HepG2 (cell line): ENCODE measurements around the gene LRRN2. TPM values are rescaled to one million over a fixed set of nuclear protein-coding genes. Genes with fewer than 3 reads are reported as not detected.
"Not testable (repeated sequence)": the region's sequence is repeated elsewhere in the genome, so short reads cannot be mapped to it uniquely, and the experiment has no call there.

Source experiments
- ATAC-seq: fragments of 200-7000 bp; cut with Tn5 transposase; 3 replicates; pipeline ENCODE4 v1.9.1; 2020; ENCODE audit warnings: mild to moderate bottlenecking, moderate library complexity
- BruUV-seq: library from RNA; stranded (reverse); fragments of 400-500 nt; replicated peaks from 2 replicates; lab custom pipeline; 2021; lab: Mats Ljungman, UMichigan
- CTCF ChIA-PET: fragments of 300-600 bp; formaldehyde crosslinking; extraction: SDS; loops from one replicate; lab custom pipeline; 2021; ENCODE audit warnings: low total read pairs, inconsistent platforms, low intra/inter-chr PET ratio; lab: Yijun Ruan, JAX
- POLR2A ChIA-PET: fragments of 350-600 bp; sonication (Branson Sonifier 250); formaldehyde crosslinking; loops from one replicate; lab custom pipeline; 2020; ENCODE audit warnings: antibody characterized with exemption, inconsistent platforms; lab: Yijun Ruan, JAX
- DNase-seq: peaks from one replicate; pipeline ENCODE4 v3.0.0-alpha.2; 2015; ENCODE audit warnings: low spot score
- FAIRE-seq: peaks from 3 replicates; lab custom pipeline; 2011; peaks lifted over from hg19 to GRCh38; lab: Jason Lieb, UNC
- H2AFZ ChIP-seq: one replicate; pipeline ENCODE4 v1.6.1; 2011; ENCODE audit warnings: low read length, inconsistent platforms
- H3K27ac ChIP-seq: fragments of 300-600 bp; 3 replicates; pipeline ENCODE4 v1.8.0; 2011; ENCODE audit warnings: mixed run types, mild to moderate bottlenecking, mixed read lengths, low read length, inconsistent platforms; ENCODE audit not compliant: insufficient read depth; ENCODE audit errors: extremely low read length
- H3K27me3 ChIP-seq, 2 experiments: fragments of 200-600 bp in 1 of 2; 2 replicates in 1 of 2; 3 replicates in 1 of 2; pipeline versions ENCODE4 v1.6.0 to v1.8.0; 2011; ENCODE audit warnings: low read length in 2 of 2, mild to moderate bottlenecking in 2 of 2, moderate library complexity in 2 of 2, inconsistent platforms in 1 of 2; ENCODE audit not compliant: insufficient read depth in 2 of 2, control insufficient read depth in 1 of 2
- H3K36me3 ChIP-seq, 2 experiments: fragments of 200-600 bp in 1 of 2; replicated peaks in 1 of 2; 2 replicates in 1 of 2; 3 replicates in 1 of 2; pipeline versions ENCODE4 v1.5.1 to v1.8.0; 2011; ENCODE audit warnings: low read length in 2 of 2, inconsistent platforms in 1 of 2; ENCODE audit not compliant: insufficient read depth in 2 of 2, control insufficient read depth in 1 of 2
- H3K4me1 ChIP-seq: 2 replicates; pipeline ENCODE4 v1.5.1; 2012; ENCODE audit warnings: low read length, inconsistent platforms; ENCODE audit not compliant: insufficient read depth
- H3K4me2 ChIP-seq: 2 replicates; pipeline ENCODE4 v1.6.0; 2011; ENCODE audit warnings: low read depth, low read length, inconsistent platforms
- H3K4me3 ChIP-seq, 3 experiments: fragments of 200-600 bp in 1 of 3; sonication (generic), shearing (Covaris generic) in 1 of 3; replicated peaks in 1 of 3; 2 replicates each; pipeline ENCODE4 v1.5.1; 2011 to 2016; ENCODE audit warnings: low read length in 3 of 3, inconsistent platforms in 2 of 3, low read depth in 2 of 3, mild to moderate bottlenecking in 2 of 3, control low read depth in 1 of 3, mixed read lengths in 1 of 3; ENCODE audit not compliant: insufficient read depth in 1 of 3
- H3K79me2 ChIP-seq: one replicate; pipeline ENCODE4 v1.6.1; 2011; ENCODE audit warnings: low read length, inconsistent platforms; ENCODE audit not compliant: insufficient read depth
- H3K9ac ChIP-seq: 2 replicates; pipeline ENCODE4 v1.6.0; 2011; ENCODE audit warnings: mild to moderate bottlenecking, low read depth, low read length, inconsistent platforms; ENCODE audit not compliant: insufficient read depth
- H3K9me3 ChIP-seq: 2 replicates; pipeline ENCODE4 v1.5.1; 2012; ENCODE audit warnings: mild to moderate bottlenecking, low read length
- H4K20me1 ChIP-seq: 2 replicates; pipeline ENCODE4 v1.6.0; 2011; ENCODE audit warnings: inconsistent platforms, mild to moderate bottlenecking, low read length, moderate library complexity; ENCODE audit not compliant: insufficient read depth
- AKAP8 ChIP-seq: sonication (generic); formaldehyde crosslinking; IDR thresholded peaks from 2 replicates; pipeline ENCODE4 v1.5.1; 2020; ENCODE audit warnings: mild to moderate bottlenecking, missing genetic modification reagents
- FOXK2 ChIP-seq: fragments of 450-650 bp; IDR thresholded peaks from 2 replicates; pipeline ENCODE4 v1.6.1; 2016
- KLF13 ChIP-seq: sonication (generic); formaldehyde crosslinking; IDR thresholded peaks from 2 replicates; pipeline ENCODE4 v1.4.0; 2020; ENCODE audit warnings: mild to moderate bottlenecking, missing genetic modification reagents
- LRRFIP1 ChIP-seq: sonication (generic); formaldehyde crosslinking; conservative IDR thresholded peaks from 2 replicates; pipeline ENCODE4 v1.4.0; 2020; ENCODE audit warnings: missing genetic modification reagents
- MNT ChIP-seq: fragments of 450-650 bp; IDR thresholded peaks from 2 replicates; pipeline ENCODE4 v1.6.1; 2016
- NFE2L2 ChIP-seq: fragments of 150-350 bp; IDR thresholded peaks from 2 replicates; pipeline ENCODE4 v1.6.1; 2014; ENCODE audit warnings: low read length
- PAF1 ChIP-seq: IDR thresholded peaks from 2 replicates; pipeline ENCODE4 v1.6.1; 2016; ENCODE audit warnings: missing genetic modification reagents, missing compliant biosample characterization
- RARA ChIP-seq: IDR thresholded peaks from 2 replicates; pipeline ENCODE4 v1.6.1; 2016; ENCODE audit warnings: missing genetic modification reagents, missing compliant biosample characterization
- SP2 ChIP-seq: sonication (generic); formaldehyde crosslinking; IDR thresholded peaks from 2 replicates; pipeline ENCODE4 v1.5.1; 2020; ENCODE audit warnings: mild to moderate bottlenecking, missing genetic modification reagents
- ZNF432 ChIP-seq: sonication (generic); formaldehyde crosslinking; IDR thresholded peaks from 2 replicates; pipeline ENCODE4 v1.5.0; 2020; ENCODE audit warnings: missing genetic modification reagents, mild to moderate bottlenecking, borderline replicate concordance
- ZNF629 ChIP-seq: sonication (generic); formaldehyde crosslinking; conservative IDR thresholded peaks from 2 replicates; pipeline ENCODE4 v1.5.0; 2020; ENCODE audit warnings: missing genetic modification reagents
- WGBS: methylation state at CpG from one replicate; pipeline ENCODE4 v1.1.6; 2017; ENCODE audit warnings: low lambda C conversion rate; 5-methylcytosine and 5-hydroxymethylcytosine counted together
- in situ Hi-C: cut with HindIII; loops from 2 replicates; pipeline ENCODE4 v1.10.0; 2017; ENCODE audit warnings: low pct_unique_long_range_greater_than_20kb; ENCODE audit not compliant: extremely low pct_ligation_motif_present
- intact Hi-C: fragments of 100-400 bp; cut with micrococcal nuclease; formaldehyde crosslinking; loops from one replicate; pipeline ENCODE4 v1.10.0; 2022; ENCODE audit not compliant: unreplicated experiment
- polyA plus RNA-seq, 8 experiments: library from polyadenylated mRNA; depleted of rRNA in 3 of 8; stranded (reverse) in 7 of 8; unstranded in 1 of 8; fragments of >200 nt; fragmentation: Illumina TruSeq in 4 of 8; extraction: Trizol in 4 of 8; gene quantifications; 2 replicates each; pipeline versions ENCODE4 v1.2.1 to v1.2.3, GENCODE V29; 2011 to 2016; ENCODE audit warnings: low read depth in 4 of 8, missing spikeins in 1 of 8, mixed read lengths in 1 of 8; ENCODE audit not compliant: insufficient read depth in 1 of 8
- total RNA-seq, 5 experiments: library from RNA; depleted of rRNA; stranded (reverse); fragments of >200 nt; fragmentation: Illumina TruSeq; extraction: Trizol; gene quantifications; 2 replicates each; pipeline ENCODE4 v1.2.3, GENCODE V29; 2016; ENCODE audit warnings: low read depth in 1 of 5

LRRN2 gene
- total and polyA plus RNA-seq, 2 of the 13 experiments (the other 11 are each of a cell fraction or from before 2014, with no cell fraction given) = not detected

- TF ChIP-seq LRRFIP1 (CRISPR knock-in tag) = no peak
- no peak for TF ChIP-seq RARA (CRISPR knock-in tag)
- TF ChIP-seq SP2 = no peak
- TF ChIP-seq KLF13 (CRISPR knock-in tag) = no peak
- TF ChIP-seq PAF1 = no peak
- no peak for TF ChIP-seq FOXK2
- TF ChIP-seq ZNF629 = no peak
- no peak for TF ChIP-seq AKAP8 (CRISPR knock-in tag)
- TF ChIP-seq ZNF432 = no peak
Observed at GRCh38 chr1:204692325-204692840, 6.8 kb upstream of the LRRN2 start (continued).

GRCh38 chr1:204691328-204691730, 5.8 kb upstream of the LRRN2 start:
- H2AFZ ChIP-seq, CTCF ChIA-PET, FAIRE-seq, ATAC-seq, BruUV-seq, H3K4me1 ChIP-seq, H4K20me1 ChIP-seq, H3K9ac ChIP-seq, POLR2A ChIA-PET, DNase-seq, H3K4me2 ChIP-seq, H3K9me3 ChIP-seq, H3K36me3 ChIP-seq, in situ Hi-C loops, H3K4me3 ChIP-seq, H3K79me2 ChIP-seq, H3K27ac ChIP-seq, intact Hi-C loops: not testable (repeated sequence)
- 25% methylated on average over 6 of the region's 6 CpGs for WGBS
- peaks cover 5 to 40% of the 10 kb centered on the region in 2 experiments; a peak in 3 of 5 replicates for H3K27me3 ChIP-seq
- TF ChIP-seq NFE2L2 (peak; percentile 46; the same call in 1 of the 2 replicates), MNT (peak; percentile 62)
